ENCODE results near the gene DDX27. TPM values are rescaled to one million over a fixed set of nuclear protein-coding genes. Genes with fewer than 3 reads are reported as not detected.
A peak's percentile ranks its signal among the peaks of the same experiment; 100 is the strongest.

Gene DDX27
- total and polyA plus RNA-seq, 2 of the 13 experiments (the other 11 are each of a cell fraction or from before 2014, with no cell fraction given): 42.6 to 72.8 TPM

- TF ChIP-seq POLR2AphosphoS2 (IDR thresholded peaks at IDR 0.05; ENCODE audit: low read depth, low read length): peak; percentile 30; the same call in 1 of the 2 replicates
- TF ChIP-seq NFE2L2 (IDR thresholded peaks at IDR 0.05; ENCODE audit: low read length): no peak
- TF ChIP-seq ZNF24 (IDR thresholded peaks at IDR 0.05): no peak
- TF ChIP-seq ZNF496 (CRISPR knock-in tag; IDR thresholded peaks at IDR 0.05; ENCODE audit: insufficient replicate concordance): no peak
- no peak for TF ChIP-seq ZNF816 (CRISPR knock-in tag; IDR thresholded peaks at IDR 0.05; ENCODE audit: borderline replicate concordance)
- TF ChIP-seq ZNF614 (CRISPR knock-in tag; IDR thresholded peaks at IDR 0.05; ENCODE audit: borderline replicate concordance): 0 out of 2 replicates have a peak, but pooled peaks have one; percentile 44
- TF ChIP-seq TCF12 (IDR thresholded peaks at IDR 0.05): no peak
- TF ChIP-seq TCF12 (CRISPR knock-in tag; IDR thresholded peaks at IDR 0.05): no peak
- TF ChIP-seq ZSCAN9 (CRISPR knock-in tag; IDR thresholded peaks at IDR 0.05; ENCODE audit: borderline replicate concordance): no peak
- 0 out of 2 replicates have a peak, but pooled peaks have one; percentile 36 for TF ChIP-seq THRA (CRISPR knock-in tag; IDR thresholded peaks at IDR 0.05; ENCODE audit: borderline replicate concordance)
- no peak for TF ChIP-seq NFE2 (CRISPR knock-in tag; IDR thresholded peaks at IDR 0.05)
- TF ChIP-seq DDIT3 (CRISPR knock-in tag; IDR thresholded peaks at IDR 0.05): no peak
- no peak for TF ChIP-seq TBX2 (CRISPR knock-in tag; IDR thresholded peaks at IDR 0.05; ENCODE audit: borderline replicate concordance)
- TF ChIP-seq MAZ (IDR thresholded peaks at IDR 0.05; ENCODE audit: borderline replicate concordance, low read depth, low read length): no peak
- 0 out of 2 replicates have a peak, but pooled peaks have one; percentile 15 for TF ChIP-seq MAZ (CRISPR knock-in tag; IDR thresholded peaks at IDR 0.05; ENCODE audit: low read depth)
- TF ChIP-seq TFDP1 (CRISPR knock-in tag; IDR thresholded peaks at IDR 0.05; ENCODE audit: borderline replicate concordance): no peak
- TF ChIP-seq ZNF260 (CRISPR knock-in tag; IDR thresholded peaks at IDR 0.05; ENCODE audit: borderline replicate concordance, low read depth): no peak
- TF ChIP-seq CHD2 (IDR thresholded peaks at IDR 0.05; ENCODE audit: low read depth, low read length): peak; percentile 23; the same call in 1 of the 2 replicates
- no peak for TF ChIP-seq ZFP41 (CRISPR knock-in tag; IDR thresholded peaks at IDR 0.05; ENCODE audit: borderline replicate concordance)
- TF ChIP-seq ZNF468 (CRISPR knock-in tag; IDR thresholded peaks at IDR 0.05): no peak
- TF ChIP-seq ZNF501 (CRISPR knock-in tag; IDR thresholded peaks at IDR 0.05): no peak
- no peak for TF ChIP-seq ZNF30 (CRISPR knock-in tag; IDR thresholded peaks at IDR 0.05)
- no peak for TF ChIP-seq TAF1 (CRISPR knock-in tag; IDR thresholded peaks at IDR 0.05)
- TF ChIP-seq SOX5 (CRISPR knock-in tag; IDR thresholded peaks at IDR 0.05; ENCODE audit: borderline replicate concordance): no peak
- no peak for TF ChIP-seq GMEB2 (CRISPR knock-in tag; IDR thresholded peaks at IDR 0.05; ENCODE audit: low read depth)
Measured at GRCh38 chr20:49245921-49246740, 26.9 kb downstream of the DDX27 start (continued).
